ENCODE data around the gene CDH23. TPM values are rescaled to one million over a fixed set of nuclear protein-coding genes. Genes with fewer than 3 reads are reported as not detected.

The CDH23 gene
- total RNA-seq, 1 experiment from 2014 or later = 0.03 TPM

DNA sequence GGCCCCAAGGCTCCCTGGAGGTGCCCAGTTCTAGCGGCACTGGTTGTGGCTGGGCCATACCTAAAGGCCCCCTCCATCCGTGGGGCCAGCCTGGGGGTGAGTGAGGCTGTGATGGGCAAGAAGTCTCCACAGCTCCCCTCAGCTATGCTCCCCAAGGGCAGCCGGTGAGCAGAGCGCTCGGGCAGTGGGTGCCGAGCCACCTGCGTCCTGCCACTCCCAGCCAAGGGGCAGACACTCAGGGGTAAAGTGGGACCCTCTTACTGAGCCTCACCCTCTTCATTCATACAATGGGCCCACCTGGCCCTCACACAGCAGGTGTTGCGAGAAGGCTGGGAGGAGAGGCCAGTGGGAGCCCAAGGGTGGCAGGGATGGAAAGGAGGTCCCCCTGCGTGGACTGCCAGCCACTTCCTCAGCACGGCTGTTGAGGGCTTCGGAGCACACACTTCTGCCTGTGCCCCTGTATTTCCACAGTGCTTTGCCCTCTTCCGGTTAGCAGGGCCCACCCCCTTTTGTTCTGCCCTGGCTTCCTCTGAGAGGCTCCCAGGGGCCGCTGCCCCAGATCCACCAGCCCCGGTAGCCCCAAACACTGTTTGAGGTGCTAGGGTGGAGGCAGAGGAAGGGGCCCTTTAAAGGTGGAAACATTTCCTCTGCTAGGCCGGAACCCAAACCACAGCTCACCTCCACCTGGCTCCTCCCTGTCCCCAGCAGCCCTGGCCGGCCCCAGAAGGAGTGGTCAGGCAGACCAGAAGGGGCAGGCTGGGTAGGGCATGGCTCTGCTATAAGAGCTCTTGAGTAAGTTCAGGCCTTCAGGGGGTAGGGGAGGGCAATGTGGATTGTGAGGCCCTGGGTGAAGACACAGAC is 339.2 kb downstream of the CDH23 start:
- in situ Hi-C loops (cut with HindIII; ENCODE audit: low pct_unique_long_range_greater_than_20kb, low sequenced_read_pairs) = no loop called here
- DNase-seq (ENCODE audit: low read depth) = no peak

- DNase-seq (ENCODE audit: low read depth) = no peak
- in situ Hi-C loops (cut with HindIII; ENCODE audit: low pct_unique_long_range_greater_than_20kb, low sequenced_read_pairs) = no loop called here
Observed at GRCh38 chr10:71736570-71736952, 339.8 kb downstream of the CDH23 start.

DNA sequence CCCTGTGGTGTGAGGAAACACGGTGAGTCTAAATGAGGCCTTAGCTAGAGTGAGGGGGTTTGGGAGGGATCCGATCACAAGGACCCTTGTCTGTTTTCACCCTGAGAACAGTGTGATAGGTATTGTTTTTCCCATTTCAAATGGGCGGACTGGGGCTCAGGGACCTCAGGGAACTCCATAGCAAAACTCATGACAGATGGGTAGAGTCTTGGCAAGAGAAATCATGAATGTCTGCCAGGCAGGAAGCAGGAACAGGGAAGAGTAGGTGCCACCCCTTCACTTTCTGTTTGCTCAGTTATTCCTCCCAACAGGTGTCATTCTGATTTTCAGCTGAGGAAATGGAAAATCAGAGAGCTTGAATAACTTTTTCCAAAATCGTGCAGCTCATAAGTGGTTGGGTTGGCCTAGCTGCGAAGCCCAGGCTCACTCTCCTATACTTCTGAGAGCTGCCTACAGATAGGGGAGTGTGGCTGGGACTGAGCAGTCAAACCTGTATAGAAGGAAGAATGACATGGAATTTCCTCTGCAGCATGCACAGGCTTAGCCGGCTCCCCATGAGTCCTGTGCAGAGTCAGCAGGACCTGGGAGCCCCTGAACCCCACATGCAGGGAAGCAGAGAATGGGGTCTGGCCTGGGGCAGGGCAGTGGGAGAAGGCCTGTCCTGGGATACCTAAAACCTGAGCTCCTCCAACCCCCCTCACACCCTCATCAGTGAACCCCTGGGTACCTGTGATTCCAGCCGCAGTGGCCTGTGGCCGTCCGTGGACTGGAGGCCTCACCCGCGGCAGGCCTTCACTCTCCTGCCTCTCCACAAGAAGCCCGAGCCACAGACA is 340.5 kb downstream of the CDH23 start:
- in situ Hi-C loops (cut with HindIII; ENCODE audit: low pct_unique_long_range_greater_than_20kb, low sequenced_read_pairs) = no loop called here
- DNase-seq (ENCODE audit: low read depth) = no peak

DNA sequence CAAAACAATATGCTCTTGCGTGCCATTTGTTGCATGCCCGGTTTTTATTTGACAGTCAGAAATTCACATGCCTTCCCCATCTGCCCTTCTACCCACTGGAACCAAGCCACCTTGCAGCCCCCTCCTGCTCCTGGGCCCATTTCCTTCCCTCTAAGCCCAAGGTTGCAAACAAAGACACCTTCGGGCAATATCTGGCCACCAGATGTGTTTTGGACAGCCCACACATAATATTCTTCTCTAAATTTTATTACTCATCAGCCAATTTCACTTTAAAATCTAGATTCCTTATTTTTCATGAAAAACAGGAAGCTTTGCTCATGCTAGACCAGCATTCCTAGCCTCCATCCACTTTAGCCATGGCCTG is 341.1 kb downstream of the CDH23 start:
- in situ Hi-C loops (cut with HindIII; ENCODE audit: low pct_unique_long_range_greater_than_20kb, low sequenced_read_pairs) = no loop called here
- DNase-seq (ENCODE audit: low read depth) = no peak

- DNase-seq (ENCODE audit: low read depth) = no peak
- in situ Hi-C loops (cut with HindIII; ENCODE audit: low pct_unique_long_range_greater_than_20kb, low sequenced_read_pairs) = no loop called here
Observed at GRCh38 chr10:71739358-71739900, 342.7 kb downstream of the CDH23 start.

GRCh38 chr10:71740069-71740653 is 343.4 kb downstream of the CDH23 start:
- in situ Hi-C loops (cut with HindIII; ENCODE audit: low pct_unique_long_range_greater_than_20kb, low sequenced_read_pairs) = no loop called here
- DNase-seq (ENCODE audit: low read depth) = no peak

- DNase-seq (ENCODE audit: low read depth) = no peak
- in situ Hi-C loops (cut with HindIII; ENCODE audit: low pct_unique_long_range_greater_than_20kb, low sequenced_read_pairs) = no loop called here
Observed at GRCh38 chr10:71741029-71741428, 344.3 kb downstream of the CDH23 start.

- in situ Hi-C loops (cut with HindIII; ENCODE audit: low pct_unique_long_range_greater_than_20kb, low sequenced_read_pairs) = no loop called here
- DNase-seq (ENCODE audit: low read depth) = no peak
Observed at GRCh38 chr10:71741671-71742070, 345.0 kb downstream of the CDH23 start.

DNA sequence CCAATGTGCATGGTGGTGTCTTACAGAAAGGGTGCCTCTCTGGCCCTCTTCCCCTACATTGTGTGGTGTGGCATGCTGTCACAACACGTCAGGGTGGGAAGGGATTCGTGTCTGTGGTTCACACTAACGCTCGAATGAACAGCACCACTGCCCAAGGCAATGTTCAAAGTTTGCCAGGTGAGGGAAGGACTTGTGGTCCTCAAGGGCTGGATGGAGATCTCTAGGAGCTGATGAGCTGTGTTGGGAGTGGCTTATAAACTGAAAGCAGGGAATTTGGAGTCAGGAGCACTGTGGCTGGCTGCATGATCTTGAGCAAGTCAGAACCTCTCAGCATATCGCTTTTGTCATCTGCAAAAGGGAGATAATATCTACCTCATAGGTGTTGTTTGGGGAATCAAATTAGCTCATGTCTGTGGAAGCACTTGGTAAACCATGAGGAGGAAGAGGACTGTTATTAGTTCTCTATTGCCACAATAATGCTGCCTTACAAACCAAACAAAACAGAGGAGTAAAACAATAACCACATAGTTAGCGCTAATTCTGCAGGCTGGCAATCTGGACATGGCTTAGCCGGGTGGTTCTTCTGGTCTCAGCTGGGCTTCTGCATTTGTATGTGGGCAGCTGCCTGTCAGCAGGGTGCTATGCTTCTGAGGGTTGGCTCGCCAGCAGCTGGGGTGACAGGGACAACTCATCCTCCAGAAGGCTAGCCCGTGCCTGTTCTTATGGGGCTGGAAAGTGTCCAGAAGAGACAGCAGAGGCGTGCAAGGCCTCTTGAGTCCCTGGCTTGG is 345.8 kb downstream of the CDH23 start:
- no peak for DNase-seq (ENCODE audit: low read depth)
- in situ Hi-C loops (cut with HindIII; ENCODE audit: low pct_unique_long_range_greater_than_20kb, low sequenced_read_pairs) = no loop called here

GRCh38 chr10:71743089-71743838 is 346.5 kb downstream of the CDH23 start:
- in situ Hi-C loops (cut with HindIII; ENCODE audit: low pct_unique_long_range_greater_than_20kb, low sequenced_read_pairs) = no loop called here
- DNase-seq (ENCODE audit: low read depth) = no peak

DNA sequence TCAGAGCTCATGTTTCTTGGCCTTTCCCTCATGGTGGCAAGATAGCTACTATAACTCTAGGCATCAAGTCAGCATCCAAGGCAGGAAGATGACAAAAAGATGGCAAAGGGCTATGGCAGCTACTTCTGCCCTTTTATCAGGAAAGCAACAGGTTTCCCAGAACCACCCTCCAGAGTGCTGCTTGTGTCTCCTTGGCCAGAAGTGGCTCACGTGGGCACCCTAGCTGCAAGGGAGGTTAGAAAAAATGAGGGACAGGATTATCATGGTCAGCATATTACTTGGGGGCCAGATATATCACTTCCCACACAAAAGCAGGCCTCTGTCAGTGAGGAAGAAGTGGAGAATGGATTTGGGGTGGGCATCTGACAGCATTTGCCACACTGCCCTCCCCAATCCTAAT is 347.1 kb downstream of the CDH23 start:
- in situ Hi-C loops (cut with HindIII; ENCODE audit: low pct_unique_long_range_greater_than_20kb, low sequenced_read_pairs) = no loop called here
- no peak for DNase-seq (ENCODE audit: low read depth)

GRCh38 chr10:71744897-71745663 is 348.4 kb downstream of the CDH23 start:
- in situ Hi-C loops (cut with HindIII; ENCODE audit: low pct_unique_long_range_greater_than_20kb, low sequenced_read_pairs) = no loop called here

GRCh38 chr10:71745664-71746250 is 349.0 kb downstream of the CDH23 start:
- in situ Hi-C loops (cut with HindIII; ENCODE audit: low pct_unique_long_range_greater_than_20kb, low sequenced_read_pairs) = no loop called here
- no peak for DNase-seq (ENCODE audit: low read depth)

More at GRCh38 chr10:71744897-71745663, 348.4 kb downstream of the CDH23 start:
- no peak for DNase-seq (ENCODE audit: low read depth)

- in situ Hi-C loops (cut with HindIII; ENCODE audit: low pct_unique_long_range_greater_than_20kb, low sequenced_read_pairs) = no loop called here
- DNase-seq (ENCODE audit: low read depth) = no peak
Observed at GRCh38 chr10:71746344-71747037, 349.8 kb downstream of the CDH23 start.

DNA sequence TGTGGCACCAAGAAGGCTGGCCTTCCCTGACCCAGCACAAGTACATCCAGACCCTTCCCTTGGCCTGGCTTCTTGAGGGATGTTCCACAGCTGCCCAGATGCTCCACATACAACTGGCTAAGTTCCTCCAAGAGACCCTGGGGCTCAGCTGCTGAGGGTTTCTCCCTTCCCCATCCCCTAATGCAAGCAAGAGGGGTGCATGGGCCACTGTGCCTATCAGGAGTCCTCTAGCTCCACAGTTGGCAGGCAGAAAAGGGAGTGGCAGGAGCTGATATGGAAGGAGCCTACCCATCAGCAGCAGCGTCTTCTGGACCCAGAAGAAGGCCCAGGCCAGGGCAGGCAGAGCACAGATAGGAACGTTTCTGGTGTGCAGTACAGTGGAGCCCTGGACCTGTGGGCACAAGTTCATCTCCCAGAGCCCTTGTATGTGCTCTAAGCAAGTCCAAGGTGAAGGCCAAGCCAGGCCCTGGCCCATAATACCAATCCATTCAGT is 350.4 kb downstream of the CDH23 start:
- no peak for DNase-seq (ENCODE audit: low read depth)
- in situ Hi-C loops (cut with HindIII; ENCODE audit: low pct_unique_long_range_greater_than_20kb, low sequenced_read_pairs) = no loop called here

Measured in Caki2 (cell line).